Measurements from ENCODE around the gene ZNF256. TPM values are rescaled to one million over a fixed set of nuclear protein-coding genes. Genes with fewer than 3 reads are reported as not detected.

ZNF256 gene
- 1 to 10 TPM; 1.6 to 4.4 TPM for total RNA-seq
- polyA plus RNA-seq: under 1 TPM; 0.53 to 0.67 TPM

- H3K4me1 ChIP-seq (ENCODE audit: control insufficient read depth in 4 of 4, insufficient read depth in 4 of 4, low read length in 3 of 4): peaks cover 0 to 7% (median 3%) of the 10 kb centered on the region in 4 donors
- WGBS: 8% methylated on average over 54 of the region's 54 CpGs
- TF ChIP-seq YY1 (IDR thresholded peaks at IDR 0.05) (peak; percentile 88), JUND (IDR thresholded peaks at IDR 0.05) (no peak), NR2F2 (IDR thresholded peaks at IDR 0.05) (peak; percentile 91), MAX (IDR thresholded peaks at IDR 0.05) (peak; percentile 93), TAF1 (conservative IDR thresholded peaks at IDR 0.05) (no peak), GABPA (IDR thresholded peaks at IDR 0.05 in 1 of 2, conservative IDR thresholded peaks at IDR 0.05 in 1 of 2) (peak; percentile 68 to 96), EGR1 (IDR thresholded peaks at IDR 0.05; ENCODE audit: low read depth in 2 of 2) (peak in 1 of 2 donors; percentile 52), REST (IDR thresholded peaks at IDR 0.05) (peak; percentile 68), CTCF (IDR thresholded peaks at IDR 0.05; ENCODE audit: low read depth, low read length, missing input control) (peak; percentile 51), ZBTB33 (IDR thresholded peaks at IDR 0.05) (peak; percentile 90), HNF4A (conservative IDR thresholded peaks at IDR 0.05) (peak in 1 of 2 donors; percentile 54), RXRA (IDR thresholded peaks at IDR 0.05) (peak; percentile 41 to 51), SP1 (IDR thresholded peaks at IDR 0.05) (peak; percentile 54), FOXA1 (IDR thresholded peaks at IDR 0.05) (no peak), RAD21 (IDR thresholded peaks at IDR 0.05) (peak; percentile 53 to 58)
- H3K27ac ChIP-seq (ENCODE audit: low read depth in 1 of 2, low read length in 2 of 2): peak within 1 kb of the TSS in 1 of 2 donors; percentile 52
- no peaks in the 10 kb centered on the region for H3K27me3 ChIP-seq (ENCODE audit: control insufficient read depth in 4 of 4, insufficient read depth in 4 of 4, low read length in 3 of 4)
- H3K9ac ChIP-seq (ENCODE audit: low read depth in 1 of 2, low read length in 2 of 2): no peak within 1 kb of the TSS
- peak; percentile 90 for DNase-seq (ENCODE audit: low spot score)
- H3K36me3 ChIP-seq (ENCODE audit: control insufficient read depth in 4 of 4, insufficient read depth in 3 of 4, low read depth in 1 of 4, low read length in 3 of 4): peaks cover 0 to 16% (median 3%) of the 10 kb centered on the region in 4 donors
- H3K4me3 ChIP-seq (ENCODE audit: low read depth in 1 of 3, low read length in 3 of 3): peak within 1 kb of the TSS; percentile 41 to 80 (median 41)
- peaks cover 23 to 58% (median 50%) of the 10 kb centered on the region in 4 donors for H3K9me3 ChIP-seq (ENCODE audit: control insufficient read depth in 4 of 4, low read length in 3 of 4)
Observed at GRCh38 chr19:57947419-57948134, at the start of gene ZNF256. Gene ZNF256, minus strand, starts transcription at chr19:57947706. Its CDS starts 232 bp downstream, at chr19:57947474.

Data from liver (tissue), 9 donors.